ENCODE results near the gene AP1M2.
"Not testable (repeated sequence)": the region's sequence is repeated elsewhere in the genome, so short reads cannot be mapped to it uniquely, and the experiment has no call there.

AP1M2 gene

GRCh38 chr19:10600149-10600548, 13.0 kb upstream of the AP1M2 start:
- no peak for DNase-seq

- DNase-seq, result no peak
These were observed 6.9 kb upstream of the AP1M2 start for GRCh38 chr19:10593820-10594637.

DNA sequence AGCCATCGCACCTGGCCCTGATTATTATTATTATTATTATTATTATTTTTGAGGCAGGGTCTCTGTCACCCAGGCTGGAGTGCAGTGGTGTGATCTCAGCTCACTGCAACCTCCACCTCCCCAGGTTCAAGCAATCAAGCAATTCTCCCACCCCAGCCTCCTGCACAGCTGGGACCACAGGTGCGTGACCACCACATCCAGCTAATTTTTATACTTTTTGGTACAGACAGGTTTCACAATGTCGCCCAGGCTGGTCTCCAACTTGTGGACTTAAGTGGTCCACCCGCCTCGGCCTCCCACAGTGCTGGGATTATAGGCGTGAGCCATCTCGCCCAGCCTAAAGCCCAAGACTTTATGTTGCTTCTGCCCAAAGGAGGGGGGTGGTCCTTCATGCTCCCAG, 6.0 kb upstream of the AP1M2 start:
- DNase-seq, result no peak

DNA sequence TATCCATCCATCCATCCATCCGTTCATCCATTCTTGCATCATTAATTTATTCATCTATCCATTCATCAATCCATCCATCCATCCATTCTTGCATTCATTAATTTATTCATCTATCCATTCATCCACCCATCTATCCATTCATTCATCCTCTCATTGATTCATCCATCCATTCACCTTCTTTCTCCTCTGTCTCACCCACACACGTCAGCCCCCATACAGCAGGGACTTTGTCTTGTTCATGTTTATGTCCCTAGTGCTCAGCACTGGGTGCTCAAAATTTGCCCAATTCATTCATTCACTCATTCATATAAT, 683 bp upstream of the AP1M2 start:
- DNase-seq, result no peak

GRCh38 chr19:10586396-10586795, 716 bp downstream of the AP1M2 start:
- DNase-seq, result no peak

GRCh38 chr19:10583036-10583776, 3.9 kb downstream of the AP1M2 start:
- DNase-seq, result no peak

GRCh38 chr19:10582091-10582490, 5.0 kb downstream of the AP1M2 start:
- no peak for DNase-seq

DNA sequence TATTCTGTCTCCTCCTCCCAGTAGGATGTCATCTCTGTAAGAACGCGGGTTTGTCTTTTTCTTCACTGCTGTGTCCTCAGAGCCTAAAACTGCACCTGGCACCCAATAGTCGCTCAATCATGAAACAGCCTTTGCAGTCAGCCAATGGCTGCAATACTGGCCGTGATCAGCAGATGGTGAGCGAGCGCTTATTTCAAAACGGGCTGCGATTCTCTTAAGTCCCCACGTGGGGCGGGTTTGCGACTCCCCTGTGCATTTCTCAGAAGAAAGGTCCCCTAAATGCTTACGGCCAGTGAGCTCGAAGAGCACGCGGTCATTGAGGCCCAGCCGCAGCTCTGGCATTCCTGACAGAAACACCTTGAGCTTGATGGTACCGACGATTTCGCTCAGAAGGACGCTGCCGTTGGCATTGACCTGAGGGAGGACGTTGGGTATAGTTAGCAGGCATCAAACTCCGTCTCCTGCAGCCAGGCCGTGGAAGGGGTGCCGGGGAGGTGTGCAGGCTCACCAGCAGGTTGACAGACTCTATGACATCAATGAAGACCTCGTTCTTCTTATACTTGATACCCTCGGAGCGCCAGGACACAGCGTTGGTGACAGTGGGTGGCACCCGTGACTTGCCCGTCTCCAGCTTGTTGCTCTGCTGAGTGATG, 6.0 kb downstream of the AP1M2 start:
- DNase-seq, result peak; percentile 91 to 97

DNA sequence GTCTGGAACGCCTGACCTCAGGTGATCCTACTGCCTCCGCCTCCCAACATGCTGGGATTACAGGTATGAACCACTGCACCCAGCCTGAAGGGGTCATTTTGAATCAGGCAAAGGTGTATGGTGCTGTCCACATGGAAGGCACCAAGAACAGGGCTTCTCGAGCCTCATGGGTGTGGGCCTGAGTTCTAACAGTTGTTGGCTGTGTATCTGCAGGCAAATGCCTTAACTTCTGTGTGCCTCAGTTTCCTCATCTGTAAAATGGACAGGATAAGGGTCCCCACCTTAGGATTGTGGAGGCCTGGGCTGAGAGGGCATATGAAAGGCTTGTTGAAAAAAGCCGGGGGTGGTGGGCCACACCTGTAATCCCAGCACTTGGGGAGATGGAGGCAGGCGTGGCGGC, 9.2 kb downstream of the AP1M2 start:
- no peak for DNase-seq

- DNase-seq, result no peak
These were observed 11.9 kb downstream of the AP1M2 start for GRCh38 chr19:10575011-10575716.

DNA sequence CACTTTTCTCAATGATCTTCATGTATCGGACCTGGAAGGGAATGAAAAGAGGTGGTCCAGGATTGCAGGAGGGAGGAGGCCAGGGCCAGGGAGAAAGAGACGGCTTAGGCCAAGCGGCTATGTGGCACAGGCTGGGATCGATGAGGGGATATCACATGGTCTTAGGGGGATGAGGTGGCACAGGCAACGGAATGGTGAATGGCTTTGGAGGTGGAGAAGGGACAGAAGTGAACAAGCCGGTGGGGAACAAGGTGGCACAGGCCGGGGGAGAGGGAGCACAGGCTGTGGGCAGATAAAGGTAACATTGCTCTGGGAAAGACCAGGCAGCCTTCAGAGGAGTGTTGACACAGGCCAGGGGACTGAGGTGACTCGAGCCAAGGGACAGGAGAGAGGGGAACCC, 12.7 kb downstream of the AP1M2 start:
- DNase-seq, result no peak

DNA sequence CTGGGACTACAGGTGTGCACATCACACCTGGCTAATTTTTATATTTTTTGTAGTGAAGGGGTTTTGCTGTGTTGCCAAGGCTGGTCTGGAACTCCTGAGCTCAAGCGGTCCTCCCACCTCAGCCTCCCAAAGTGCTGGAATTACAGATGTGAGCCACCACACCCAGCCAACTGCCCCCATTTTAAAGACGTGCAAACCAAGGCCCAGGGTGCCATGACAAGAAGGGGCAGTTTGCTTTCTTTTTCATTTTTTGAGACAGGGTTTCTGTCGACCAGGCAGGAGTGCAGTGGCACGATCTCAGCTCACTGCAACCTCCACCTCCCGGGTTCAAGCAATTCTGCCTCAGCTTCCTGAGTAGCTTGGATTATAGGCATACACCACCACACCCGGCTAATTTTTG, 13.3 kb downstream of the AP1M2 start:
- not testable (repeated sequence) for DNase-seq

DNA sequence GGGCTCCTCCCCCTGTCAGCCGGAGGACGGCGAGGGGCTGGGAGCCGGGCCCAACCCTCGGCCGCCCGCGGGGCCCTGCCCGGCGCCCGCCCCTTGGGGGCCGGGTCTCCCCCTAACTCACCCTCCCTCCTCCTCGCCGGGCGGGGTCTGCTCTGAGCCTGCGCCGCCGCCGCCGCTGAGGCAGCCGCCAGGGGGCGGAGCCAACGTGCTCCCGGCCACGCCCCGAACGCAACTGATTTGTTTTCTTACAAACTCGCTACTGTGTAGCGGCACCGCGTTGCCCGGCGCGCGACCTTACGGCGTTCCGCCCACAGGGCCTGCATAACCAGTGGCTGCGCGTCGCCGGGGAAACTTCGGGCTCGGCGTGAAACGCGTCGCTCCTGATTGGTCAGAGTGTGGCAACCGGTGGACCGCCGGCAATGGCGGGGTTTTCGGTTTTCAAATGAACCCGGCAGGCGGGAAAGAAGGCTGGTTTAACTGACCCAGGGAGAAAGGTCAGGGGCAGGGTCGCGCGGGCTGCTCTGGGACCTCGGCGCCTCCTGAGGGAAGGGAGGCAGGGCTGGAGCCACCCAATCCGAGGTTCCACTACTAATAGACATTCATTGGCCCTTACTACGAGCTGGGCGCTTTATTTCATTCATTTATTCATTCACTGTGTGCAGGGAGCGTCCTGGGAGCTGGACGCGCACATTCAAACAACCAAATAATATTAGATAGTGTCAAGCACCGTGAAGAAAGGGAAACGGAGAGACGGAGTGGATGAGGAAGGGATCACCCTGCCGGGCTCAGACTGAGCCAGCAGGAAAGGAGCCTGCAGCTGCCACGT, 18.1 kb downstream of the AP1M2 start, which contains the start of gene CDKN2D:
Gene CDKN2D (minus strand): TSS at position 154 of the 826 bp plus-strand sequence. CDS start 326 bp downstream, outside the sequence.
- DNase-seq, result peak; percentile 99 to 100

GRCh38 chr19:10568062-10568825, 18.9 kb downstream of the AP1M2 start:
- DNase-seq, result peak in 1 of 2 experiments; percentile 69

GRCh38 chr19:10567656-10568055, 19.5 kb downstream of the AP1M2 start:
- no peak for DNase-seq

- no peak for DNase-seq
These were observed 20.3 kb downstream of the AP1M2 start for GRCh38 chr19:10566658-10567410.

GRCh38 chr19:10566408-10566657, 20.8 kb downstream of the AP1M2 start:
- no peak for DNase-seq

GRCh38 chr19:10565567-10566407, 21.3 kb downstream of the AP1M2 start, which contains the start of gene KRI1:
KRI1 (minus strand) TSS chr19:10566010; CDS start chr19:10565999, 11 bp downstream.
- DNase-seq, result peak; percentile 97 to 98

DNA sequence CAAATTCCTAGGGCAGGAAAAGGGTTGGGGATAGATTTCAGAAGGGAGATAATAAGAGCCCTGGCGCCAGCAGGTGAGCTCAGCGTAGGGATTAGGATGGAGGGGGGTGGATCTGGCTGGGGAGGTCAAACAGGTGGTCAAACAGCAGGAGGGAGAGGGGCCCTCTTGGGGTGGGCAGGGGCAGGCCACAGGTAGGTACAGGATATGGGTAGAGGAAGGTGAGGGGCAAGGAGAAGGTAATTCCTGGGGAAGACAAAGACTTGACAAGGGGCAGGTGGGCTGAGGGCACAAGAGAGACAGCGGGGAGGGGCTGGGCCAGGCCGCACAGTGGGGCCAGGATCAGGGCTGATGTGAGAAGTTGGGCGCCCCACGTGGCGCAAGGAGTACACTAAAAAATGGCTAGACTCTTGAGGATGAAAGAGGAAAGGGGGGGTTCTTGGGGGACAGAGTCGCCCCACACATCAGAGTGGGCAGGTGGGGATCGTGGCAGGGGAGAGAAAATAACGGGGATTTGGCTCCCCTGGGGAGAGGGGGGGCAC, 22.0 kb downstream of the AP1M2 start:
- DNase-seq, result peak; percentile 66 to 81

GRCh38 chr19:10562609-10563008, 24.5 kb downstream of the AP1M2 start:
- DNase-seq, result no peak

Measured in NCI-H524 (cell line).